ENCODE results near the gene ITGA4.

Gene ITGA4

GRCh38 chr2:181468811-181469210, 11.6 kb downstream of the ITGA4 start:
- TF ChIP-seq POLR2AphosphoS5 (IDR thresholded peaks at IDR 0.05; ENCODE audit: low read depth, low read length) (no peak), REST (IDR thresholded peaks at IDR 0.05; ENCODE audit: insufficient read depth in 1 of 2, low read depth in 2 of 2, low read length in 2 of 2) (no peak), FOXP2 (optimal IDR thresholded peaks at IDR 0.05; ENCODE audit: borderline replicate concordance, extremely low read depth, extremely low read length, insufficient read depth) (no peak), SIN3A (IDR thresholded peaks at IDR 0.05; ENCODE audit: borderline replicate concordance, insufficient read depth, low read length) (no peak), TAF1 (IDR thresholded peaks at IDR 0.05; ENCODE audit: borderline replicate concordance, insufficient read depth, low read length) (no peak)

GRCh38 chr2:181471226-181471625, 14.0 kb downstream of the ITGA4 start:
- TF ChIP-seq TAF1 (IDR thresholded peaks at IDR 0.05; ENCODE audit: borderline replicate concordance, insufficient read depth, low read length) (no peak), POLR2AphosphoS5 (IDR thresholded peaks at IDR 0.05; ENCODE audit: low read depth, low read length) (peak; percentile 36; the same call in 1 of the 2 replicates)

GRCh38 chr2:181471783-181472182, 14.6 kb downstream of the ITGA4 start:
- TF ChIP-seq POLR2AphosphoS5 (IDR thresholded peaks at IDR 0.05; ENCODE audit: low read depth, low read length) (0 out of 2 replicates have a peak, but pooled peaks have one; percentile 20), SIN3A (IDR thresholded peaks at IDR 0.05; ENCODE audit: borderline replicate concordance, insufficient read depth, low read length) (peak; percentile 75; the same call in 1 of the 2 replicates), REST (IDR thresholded peaks at IDR 0.05; ENCODE audit: insufficient read depth in 1 of 2, low read depth in 2 of 2, low read length in 2 of 2) (no peak)

GRCh38 chr2:181472990-181473389, 15.8 kb downstream of the ITGA4 start:
- TF ChIP-seq SIN3A (IDR thresholded peaks at IDR 0.05; ENCODE audit: borderline replicate concordance, insufficient read depth, low read length) (no peak), REST (IDR thresholded peaks at IDR 0.05; ENCODE audit: insufficient read depth in 1 of 2, low read depth in 2 of 2, low read length in 2 of 2) (no peak), TAF1 (IDR thresholded peaks at IDR 0.05; ENCODE audit: borderline replicate concordance, insufficient read depth, low read length) (no peak), FOXP2 (optimal IDR thresholded peaks at IDR 0.05; ENCODE audit: borderline replicate concordance, extremely low read depth, extremely low read length, insufficient read depth) (no peak), POLR2AphosphoS5 (IDR thresholded peaks at IDR 0.05; ENCODE audit: low read depth, low read length) (no peak)

- TF ChIP-seq FOXP2 (optimal IDR thresholded peaks at IDR 0.05; ENCODE audit: borderline replicate concordance, extremely low read depth, extremely low read length, insufficient read depth) (no peak), TAF1 (IDR thresholded peaks at IDR 0.05; ENCODE audit: borderline replicate concordance, insufficient read depth, low read length) (no peak), SIN3A (IDR thresholded peaks at IDR 0.05; ENCODE audit: borderline replicate concordance, insufficient read depth, low read length) (no peak), REST (IDR thresholded peaks at IDR 0.05; ENCODE audit: insufficient read depth in 1 of 2, low read depth in 2 of 2, low read length in 2 of 2) (no peak), POLR2AphosphoS5 (IDR thresholded peaks at IDR 0.05; ENCODE audit: low read depth, low read length) (no peak)
Measured at GRCh38 chr2:181474222-181474881, 17.2 kb downstream of the ITGA4 start.
